Central memory CD4-positive, alpha-beta T cell (primary cell): ENCODE measurements around the gene KRTAP5-5.
"Not testable (repeated sequence)": the region's sequence is repeated elsewhere in the genome, so short reads cannot be mapped to it uniquely, and the experiment has no call there.

ENCODE experiments used
- DNase-seq: peaks from one replicate; pipeline ENCODE4 v3.0.0; 2022

KRTAP5-5 gene

GRCh38 chr11:1607901-1608300, 21.7 kb upstream of the KRTAP5-5 start:
- not testable (repeated sequence) for DNase-seq

- no peak for DNase-seq
Observed at GRCh38 chr11:1608363-1608762, 21.2 kb upstream of the KRTAP5-5 start, which contains the start of gene KRTAP5-3. TSS of gene KRTAP5-3 (minus strand) at chr11:1608463. CDS start at chr11:1608385, 78 bp downstream.

- DNase-seq: no peak
Observed at GRCh38 chr11:1618231-1618630, 11.3 kb upstream of the KRTAP5-5 start.

- DNase-seq: peak; percentile 45
Observed at GRCh38 chr11:1619449-1619848, 10.1 kb upstream of the KRTAP5-5 start.

GRCh38 chr11:1622086-1622485, 7.5 kb upstream of the KRTAP5-5 start, which contains the start of gene KRTAP5-4:
TSS of gene KRTAP5-4 (minus strand) at chr11:1622138. CDS start at chr11:1622093, 45 bp downstream.
- DNase-seq: no peak

GRCh38 chr11:1623716-1624115, 5.9 kb upstream of the KRTAP5-5 start:
- DNase-seq: no peak

GRCh38 chr11:1624621-1625020, 5.0 kb upstream of the KRTAP5-5 start:
- no peak for DNase-seq

GRCh38 chr11:1625541-1625940, 4.0 kb upstream of the KRTAP5-5 start:
- DNase-seq: no peak

GRCh38 chr11:1628506-1629325, 859 bp upstream of the KRTAP5-5 start:
- peak; percentile 50 for DNase-seq

GRCh38 chr11:1630271-1630670, 696 bp downstream of the KRTAP5-5 start:
- no peak for DNase-seq

GRCh38 chr11:1631066-1631568, 1.5 kb downstream of the KRTAP5-5 start:
- DNase-seq: no peak

- no peak for DNase-seq
Observed at GRCh38 chr11:1632053-1632714, 2.6 kb downstream of the KRTAP5-5 start.

- no peak for DNase-seq
Observed at GRCh38 chr11:1633864-1634263, 4.3 kb downstream of the KRTAP5-5 start.

GRCh38 chr11:1636291-1636950, 6.8 kb downstream of the KRTAP5-5 start:
- DNase-seq: no peak

- DNase-seq: no peak
Observed at GRCh38 chr11:1637628-1638027, 8.1 kb downstream of the KRTAP5-5 start.

- no peak for DNase-seq
Observed at GRCh38 chr11:1638344-1638743, 8.8 kb downstream of the KRTAP5-5 start.

- no peak for DNase-seq
Observed at GRCh38 chr11:1639102-1639620, 9.6 kb downstream of the KRTAP5-5 start.

GRCh38 chr11:1639666-1640065, 10.1 kb downstream of the KRTAP5-5 start:
- no peak for DNase-seq

GRCh38 chr11:1640076-1640946, 10.7 kb downstream of the KRTAP5-5 start:
- DNase-seq: peak; percentile 16

GRCh38 chr11:1641096-1641495, 11.5 kb downstream of the KRTAP5-5 start:
- DNase-seq: no peak

- DNase-seq: no peak
Observed at GRCh38 chr11:1642288-1643145, 12.9 kb downstream of the KRTAP5-5 start.
